KOPT-K1 (cell line): ENCODE data around the gene KLK14.

Experiments used
- H3K27ac ChIP-seq: fragments of 200-600 bp; sonication (generic); 2 replicates; pipeline ENCODE4 v1.5.1; 2016; ENCODE audit warnings: antibody characterized with exemption, mild to moderate bottlenecking, low read depth, low read length; ENCODE audit not compliant: poor library complexity, severe bottlenecking
- H3K36me3 ChIP-seq: fragments of 200-600 bp; sonication (generic); 2 replicates; pipeline ENCODE4 v1.5.1; 2017; ENCODE audit warnings: antibody characterized with exemption, mild to moderate bottlenecking, low read length, moderate library complexity; ENCODE audit not compliant: insufficient read depth
- H3K9me3 ChIP-seq: fragments of 200-600 bp; sonication (generic); 2 replicates; pipeline ENCODE4 v1.5.1; 2017; ENCODE audit warnings: antibody characterized with exemption, low read length, mild to moderate bottlenecking; ENCODE audit not compliant: insufficient read depth, poor library complexity, severe bottlenecking

KLK14 gene

GRCh38 chr19:51059715-51060114 is 23.0 kb downstream of the KLK14 start:
- no peaks in the 10 kb centered on the region for H3K36me3 ChIP-seq
- H3K27ac ChIP-seq, result no peak overlapping the region
- H3K9me3 ChIP-seq, result no peaks in the 10 kb centered on the region

GRCh38 chr19:51055866-51056265 is 26.8 kb downstream of the KLK14 start:
- Histone ChIP-seq H3K27ac (no peak overlapping the region), H3K36me3 (no peaks in the 10 kb centered on the region), H3K9me3 (no peaks in the 10 kb centered on the region)

- Histone ChIP-seq H3K36me3 (no peaks in the 10 kb centered on the region), H3K27ac (no peak overlapping the region), H3K9me3 (peaks cover 7% of the 10 kb centered on the region)
Observed at GRCh38 chr19:51047031-51047335, 35.7 kb downstream of the KLK14 start.

- no peak overlapping the region for H3K27ac ChIP-seq
- H3K36me3 ChIP-seq, result no peaks in the 10 kb centered on the region
- H3K9me3 ChIP-seq, result no peaks in the 10 kb centered on the region
Observed at GRCh38 chr19:51044327-51044726, 38.4 kb downstream of the KLK14 start.

GRCh38 chr19:51043497-51043896 is 39.2 kb downstream of the KLK14 start:
- H3K36me3 ChIP-seq, result no peaks in the 10 kb centered on the region
- H3K27ac ChIP-seq, result no peak overlapping the region
- H3K9me3 ChIP-seq, result no peaks in the 10 kb centered on the region

- H3K9me3 ChIP-seq, result no peaks in the 10 kb centered on the region
- no peaks in the 10 kb centered on the region for H3K36me3 ChIP-seq
- no peak overlapping the region for H3K27ac ChIP-seq
Observed at GRCh38 chr19:51040151-51040550, 42.5 kb downstream of the KLK14 start.

- Histone ChIP-seq H3K9me3 (no peaks in the 10 kb centered on the region), H3K36me3 (no peaks in the 10 kb centered on the region), H3K27ac (no peak overlapping the region)
Observed at GRCh38 chr19:51036519-51036918, 46.2 kb downstream of the KLK14 start.

- H3K36me3 ChIP-seq, result no peaks in the 10 kb centered on the region
- H3K27ac ChIP-seq, result no peak within 1 kb of the TSS
- H3K9me3 ChIP-seq, result no peaks in the 10 kb centered on the region
Observed at GRCh38 chr19:51034704-51035103, 48.0 kb downstream of the KLK14 start, which contains the start of gene KLK12. Gene KLK12, minus strand, starts transcription at chr19:51035002. Its CDS starts 381 bp downstream, at chr19:51034621.

- Histone ChIP-seq H3K27ac (no peak overlapping the region), H3K9me3 (no peaks in the 10 kb centered on the region), H3K36me3 (no peaks in the 10 kb centered on the region)
Observed at GRCh38 chr19:51031880-51032225, 50.8 kb downstream of the KLK14 start.

- no peak overlapping the region for H3K27ac ChIP-seq
- no peaks in the 10 kb centered on the region for H3K36me3 ChIP-seq
- no peaks in the 10 kb centered on the region for H3K9me3 ChIP-seq
Observed at GRCh38 chr19:51031220-51031879, 51.3 kb downstream of the KLK14 start.

GRCh38 chr19:51030631-51031030 is 52.1 kb downstream of the KLK14 start:
- H3K9me3 ChIP-seq, result no peaks in the 10 kb centered on the region
- no peak overlapping the region for H3K27ac ChIP-seq
- no peaks in the 10 kb centered on the region for H3K36me3 ChIP-seq

- no peak overlapping the region for H3K27ac ChIP-seq
- no peaks in the 10 kb centered on the region for H3K9me3 ChIP-seq
- H3K36me3 ChIP-seq, result no peaks in the 10 kb centered on the region
Observed at GRCh38 chr19:51029718-51030117, 53.0 kb downstream of the KLK14 start.
